DND-41 (cell line): Measurements from ENCODE around the gene AGO4.

Source experiments
- ATAC-seq: fragments of 200-7000 bp; cut with Tn5 transposase; 3 replicates; pipeline ENCODE4 v1.9.1; 2021; ENCODE audit warnings: low read depth; ENCODE audit not compliant: insufficient read depth
- DNase-seq: peaks from one replicate; pipeline ENCODE4 v3.0.0-alpha.2; 2020
- H2AFZ ChIP-seq: 2 replicates; pipeline ENCODE4 v1.6.0; 2012; ENCODE audit warnings: low read depth, low read length
- H3K27ac ChIP-seq: 2 replicates; pipeline ENCODE4 v1.5.1; 2012; ENCODE audit warnings: low read length, inconsistent platforms
- H3K27me3 ChIP-seq: fragments of 200-600 bp; sonication (generic); 2 replicates; pipeline ENCODE4 v1.6.0; 2012; ENCODE audit warnings: low read length, mild to moderate bottlenecking, inconsistent platforms; ENCODE audit not compliant: insufficient read depth, poor library complexity
- H3K36me3 ChIP-seq: 2 replicates; pipeline ENCODE4 v1.5.1; 2012; ENCODE audit warnings: low read length, inconsistent platforms; ENCODE audit not compliant: insufficient read depth
- H3K4me1 ChIP-seq: 2 replicates; pipeline ENCODE4 v1.5.1; 2012; ENCODE audit warnings: mild to moderate bottlenecking, low read length; ENCODE audit not compliant: insufficient read depth
- H3K4me2 ChIP-seq: 2 replicates; pipeline ENCODE4 v1.6.0; 2012; ENCODE audit warnings: mild to moderate bottlenecking, moderate library complexity, low read length, inconsistent platforms; ENCODE audit not compliant: insufficient read depth
- H3K4me3 ChIP-seq, 2 experiments: fragments of 200-600 bp in 1 of 2; shearing (Covaris generic) in 1 of 2; 2 replicates each; pipeline ENCODE4 v1.5.1; 2012 to 2016; ENCODE audit warnings: inconsistent platforms in 2 of 2, low read length in 2 of 2, mild to moderate bottlenecking in 2 of 2, low read depth in 1 of 2, moderate library complexity in 1 of 2
- H3K79me2 ChIP-seq: 2 replicates; pipeline ENCODE4 v1.6.0; 2012; ENCODE audit warnings: low read length, inconsistent platforms; ENCODE audit not compliant: insufficient read depth
- H3K9ac ChIP-seq: 2 replicates; pipeline ENCODE4 v1.6.0; 2012; ENCODE audit warnings: low read depth, mild to moderate bottlenecking, inconsistent platforms, low read length, moderate library complexity
- H3K9me3 ChIP-seq: 2 replicates; pipeline ENCODE4 v1.5.1; 2012; ENCODE audit warnings: low read length, moderate library complexity, mild to moderate bottlenecking, inconsistent platforms; ENCODE audit not compliant: insufficient read depth, severe bottlenecking
- H4K20me1 ChIP-seq: 2 replicates; pipeline ENCODE4 v1.6.0; 2012; ENCODE audit warnings: low read length; ENCODE audit not compliant: insufficient read depth
- EZH2 ChIP-seq: IDR thresholded peaks from 3 replicates; pipeline ENCODE4 v1.6.1; 2012; ENCODE audit warnings: borderline replicate concordance, low read depth, mild to moderate bottlenecking, moderate library complexity, low read length, inconsistent platforms; ENCODE audit not compliant: severe bottlenecking
- TF ChIP-seq, protein P1 (sequence below): IDR thresholded peaks from 2 replicates; pipeline ENCODE4 v1.5.1; 2012; ENCODE audit warnings: borderline replicate concordance, low read length, moderate library complexity, mild to moderate bottlenecking; ENCODE audit not compliant: poor library complexity, severe bottlenecking; ENCODE audit errors: extremely low read depth

The AGO4 gene

DNA sequence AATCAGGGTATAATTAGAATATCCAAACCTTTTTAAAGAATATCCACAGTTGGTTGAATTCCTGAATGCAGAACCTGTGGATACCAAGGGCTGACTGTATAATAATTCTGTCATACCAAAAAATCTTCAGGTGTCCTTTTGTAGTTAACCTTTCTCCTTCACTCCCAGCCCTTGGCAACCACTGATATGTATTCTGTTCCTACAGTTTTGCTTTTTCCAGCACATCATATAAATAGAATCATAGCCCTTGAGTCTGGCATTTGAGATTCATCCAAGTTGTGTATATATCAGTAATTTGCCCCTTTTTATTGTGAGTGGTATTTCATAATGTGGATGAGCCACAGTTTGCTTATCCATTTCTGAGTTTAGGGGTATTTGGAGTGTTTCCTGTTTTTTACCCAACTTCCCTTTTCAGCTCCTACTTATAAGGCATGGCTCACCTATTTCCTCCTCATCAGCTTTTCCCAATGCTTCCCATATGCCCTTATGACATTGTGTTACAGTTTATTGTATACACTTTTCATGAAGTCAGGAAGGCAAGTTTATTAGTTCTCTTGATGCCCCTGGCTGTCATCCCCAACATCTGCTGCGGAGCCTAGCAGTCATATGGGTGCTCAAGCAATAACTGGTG lies 40.2 kb downstream of the AGO4 start:
- Histone ChIP-seq H3K4me2 (no peak overlapping the region), H3K27ac (no peak overlapping the region)
- DNase-seq: no peak

DNA sequence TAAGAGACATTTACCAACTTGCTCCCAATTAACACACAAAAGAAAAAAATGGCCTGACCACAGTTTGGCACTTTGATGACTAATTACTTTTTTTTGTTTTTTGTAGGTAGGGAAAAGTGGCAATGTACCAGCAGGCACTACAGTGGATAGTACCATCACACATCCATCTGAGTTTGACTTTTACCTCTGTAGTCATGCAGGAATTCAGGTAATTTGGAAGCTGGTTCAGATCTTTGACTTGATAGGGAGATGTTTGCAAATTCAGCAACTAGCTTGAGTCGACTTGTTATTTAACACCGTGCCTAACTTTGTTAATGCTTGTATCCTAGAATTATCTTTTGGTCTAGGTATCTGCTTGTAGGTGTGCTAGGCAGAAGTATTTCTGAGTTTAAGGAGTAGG lies 42.2 kb downstream of the AGO4 start:
- H3K36me3 ChIP-seq: peaks cover 68% of the 10 kb centered on the region
- no peaks in the 10 kb centered on the region for H3K27me3 ChIP-seq
- H3K9ac ChIP-seq: no peak overlapping the region
- no peak overlapping the region for H3K4me2 ChIP-seq
- ATAC-seq: no peak
- H2AFZ ChIP-seq: no peak overlapping the region
- H3K27ac ChIP-seq: no peak overlapping the region
- DNase-seq: no peak
- H3K9me3 ChIP-seq: no peaks in the 10 kb centered on the region
- H4K20me1 ChIP-seq: no peaks in the 10 kb centered on the region
- no peak overlapping the region for H3K4me3 ChIP-seq
- no peaks in the 10 kb centered on the region for H3K79me2 ChIP-seq
- TF ChIP-seq, protein P1, sequence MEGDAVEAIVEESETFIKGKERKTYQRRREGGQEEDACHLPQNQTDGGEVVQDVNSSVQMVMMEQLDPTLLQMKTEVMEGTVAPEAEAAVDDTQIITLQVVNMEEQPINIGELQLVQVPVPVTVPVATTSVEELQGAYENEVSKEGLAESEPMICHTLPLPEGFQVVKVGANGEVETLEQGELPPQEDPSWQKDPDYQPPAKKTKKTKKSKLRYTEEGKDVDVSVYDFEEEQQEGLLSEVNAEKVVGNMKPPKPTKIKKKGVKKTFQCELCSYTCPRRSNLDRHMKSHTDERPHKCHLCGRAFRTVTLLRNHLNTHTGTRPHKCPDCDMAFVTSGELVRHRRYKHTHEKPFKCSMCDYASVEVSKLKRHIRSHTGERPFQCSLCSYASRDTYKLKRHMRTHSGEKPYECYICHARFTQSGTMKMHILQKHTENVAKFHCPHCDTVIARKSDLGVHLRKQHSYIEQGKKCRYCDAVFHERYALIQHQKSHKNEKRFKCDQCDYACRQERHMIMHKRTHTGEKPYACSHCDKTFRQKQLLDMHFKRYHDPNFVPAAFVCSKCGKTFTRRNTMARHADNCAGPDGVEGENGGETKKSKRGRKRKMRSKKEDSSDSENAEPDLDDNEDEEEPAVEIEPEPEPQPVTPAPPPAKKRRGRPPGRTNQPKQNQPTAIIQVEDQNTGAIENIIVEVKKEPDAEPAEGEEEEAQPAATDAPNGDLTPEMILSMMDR: no peak
- TF ChIP-seq EZH2: no peak
- no peaks in the 10 kb centered on the region for H3K4me1 ChIP-seq

More for the DNA sequence above, 40.2 kb downstream of the AGO4 start:
- no peak for ATAC-seq
- no peak overlapping the region for H3K9ac ChIP-seq
- H3K27me3 ChIP-seq: no peaks in the 10 kb centered on the region
- no peaks in the 10 kb centered on the region for H3K79me2 ChIP-seq
- no peaks in the 10 kb centered on the region for H4K20me1 ChIP-seq
- no peak for TF ChIP-seq EZH2
- TF ChIP-seq, protein P1: no peak
- peaks cover 58% of the 10 kb centered on the region for H3K36me3 ChIP-seq
- no peak overlapping the region for H3K4me3 ChIP-seq
- H3K4me1 ChIP-seq: no peaks in the 10 kb centered on the region
- H2AFZ ChIP-seq: no peak overlapping the region
- H3K9me3 ChIP-seq: no peaks in the 10 kb centered on the region

DNA sequence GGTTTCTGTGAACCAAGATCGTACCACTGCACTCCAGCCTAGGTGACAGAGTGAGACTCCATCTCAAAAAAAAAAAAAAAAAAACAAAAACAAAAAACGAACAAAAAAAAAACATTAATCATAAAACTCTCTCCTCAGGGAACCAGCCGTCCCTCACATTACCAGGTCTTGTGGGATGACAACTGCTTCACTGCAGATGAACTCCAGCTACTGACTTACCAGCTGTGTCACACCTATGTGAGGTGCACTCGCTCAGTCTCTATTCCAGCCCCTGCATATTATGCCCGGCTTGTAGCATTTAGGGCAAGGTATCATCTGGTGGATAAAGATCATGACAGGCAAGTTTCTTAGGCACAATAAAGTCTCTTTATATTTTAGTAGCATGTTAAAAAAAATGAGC lies 42.9 kb downstream of the AGO4 start:
- Histone ChIP-seq H3K9ac (no peak overlapping the region), H4K20me1 (no peaks in the 10 kb centered on the region), H3K4me2 (no peak overlapping the region), H3K4me3 (no peak overlapping the region), H3K79me2 (no peaks in the 10 kb centered on the region), H3K9me3 (no peaks in the 10 kb centered on the region), H3K4me1 (no peaks in the 10 kb centered on the region), H3K27ac (no peak overlapping the region), H3K27me3 (no peaks in the 10 kb centered on the region), H2AFZ (no peak overlapping the region), H3K36me3 (peaks cover 67% of the 10 kb centered on the region)
- TF ChIP-seq, protein P1: no peak
- no peak for TF ChIP-seq EZH2
- ATAC-seq (no peak), DNase-seq (no peak)
